HL-60 (cell line): ENCODE data around the gene DPH5.

Experiments used
- CTCF ChIP-seq: IDR thresholded peaks from one replicate; pipeline ENCODE4 v1.5.1; 2011; ENCODE audit warnings: low read length, control low read depth, inconsistent platforms; ENCODE audit not compliant: insufficient read depth
- GABPA ChIP-seq: IDR thresholded peaks from 2 replicates; pipeline ENCODE4 v1.6.1; 2012; ENCODE audit warnings: low read depth
- POLR2AphosphoS5 ChIP-seq: IDR thresholded peaks from 2 replicates; pipeline ENCODE4 v1.6.1; 2012; ENCODE audit warnings: low read depth
- SPI1 ChIP-seq: IDR thresholded peaks from 2 replicates; pipeline ENCODE4 v1.6.1; 2012; ENCODE audit warnings: low read depth, mild to moderate bottlenecking, borderline replicate concordance

GRCh38 chr1:100960098-100960497, 65.5 kb downstream of the DPH5 start:
- TF ChIP-seq POLR2AphosphoS5 = no peak
- TF ChIP-seq CTCF = no peak
- no peak for TF ChIP-seq GABPA
- TF ChIP-seq SPI1 = no peak
